NCI-H2171 (cell line): Measurements from ENCODE around the gene DMD.
"Not testable (repeated sequence)": the region's sequence is repeated elsewhere in the genome, so short reads cannot be mapped to it uniquely, and the experiment has no call there.

Experiments used
- DNase-seq: peaks from one replicate; lab custom pipeline; 2025; lab: John Stamatoyannopoulos, UW

The DMD gene

GRCh38 chrX:31429915-31430314 lies 1781.4 kb downstream of the DMD start:
- no peak for DNase-seq

GRCh38 chrX:31423609-31424189 lies 1787.7 kb downstream of the DMD start:
- DNase-seq: no peak

GRCh38 chrX:31421441-31421840 lies 1789.9 kb downstream of the DMD start:
- no peak for DNase-seq

- DNase-seq: no peak
Observed at GRCh38 chrX:31420711-31421151, 1790.6 kb downstream of the DMD start.

- DNase-seq: no peak
Observed at GRCh38 chrX:31420302-31420701, 1791.0 kb downstream of the DMD start.

GRCh38 chrX:31397119-31397518 lies 1814.2 kb downstream of the DMD start:
- no peak for DNase-seq

- no peak for DNase-seq
Observed at GRCh38 chrX:31392513-31392912, 1818.8 kb downstream of the DMD start.

- DNase-seq: no peak
Observed at GRCh38 chrX:31388946-31389345, 1822.4 kb downstream of the DMD start.

- DNase-seq: no peak
Observed at GRCh38 chrX:31384471-31384870, 1826.9 kb downstream of the DMD start.

- DNase-seq: no peak
Observed at GRCh38 chrX:31383991-31384390, 1827.4 kb downstream of the DMD start.

- not testable (repeated sequence) for DNase-seq
Observed at GRCh38 chrX:31378973-31379372, 1832.4 kb downstream of the DMD start.

GRCh38 chrX:31377821-31378220 lies 1833.5 kb downstream of the DMD start:
- DNase-seq: not testable (repeated sequence)

- no peak for DNase-seq
Observed at GRCh38 chrX:31376408-31377022, 1834.8 kb downstream of the DMD start.

GRCh38 chrX:31374786-31375185 lies 1836.6 kb downstream of the DMD start:
- no peak for DNase-seq

GRCh38 chrX:31371956-31372355 lies 1839.4 kb downstream of the DMD start:
- DNase-seq: no peak

- no peak for DNase-seq
Observed at GRCh38 chrX:31367816-31368215, 1843.5 kb downstream of the DMD start.

GRCh38 chrX:31366041-31366440 lies 1845.3 kb downstream of the DMD start:
- no peak for DNase-seq

GRCh38 chrX:31356275-31357212 lies 1854.8 kb downstream of the DMD start:
- no peak for DNase-seq

GRCh38 chrX:31355206-31355955 lies 1856.0 kb downstream of the DMD start:
- DNase-seq: no peak

GRCh38 chrX:31353095-31353494 lies 1858.3 kb downstream of the DMD start:
- DNase-seq: no peak

- no peak for DNase-seq
Observed at GRCh38 chrX:31350808-31351074, 1860.6 kb downstream of the DMD start.

- DNase-seq: no peak
Observed at GRCh38 chrX:31349515-31349914, 1861.8 kb downstream of the DMD start.
